Stimulated activated CD8-positive, alpha-beta memory T cell treated with anti-CD3 and anti-CD28 coated beads, Interleukin-2, amount 100 ng/mL, for 1 hour (primary cell): ENCODE data around the gene SCN1B.

Source experiments
- DNase-seq, 2 donors: peaks; one replicate each; pipeline ENCODE4 v3.0.0-alpha.2; 2020; ENCODE audit warnings: low read depth in 2 of 2

SCN1B gene

DNA sequence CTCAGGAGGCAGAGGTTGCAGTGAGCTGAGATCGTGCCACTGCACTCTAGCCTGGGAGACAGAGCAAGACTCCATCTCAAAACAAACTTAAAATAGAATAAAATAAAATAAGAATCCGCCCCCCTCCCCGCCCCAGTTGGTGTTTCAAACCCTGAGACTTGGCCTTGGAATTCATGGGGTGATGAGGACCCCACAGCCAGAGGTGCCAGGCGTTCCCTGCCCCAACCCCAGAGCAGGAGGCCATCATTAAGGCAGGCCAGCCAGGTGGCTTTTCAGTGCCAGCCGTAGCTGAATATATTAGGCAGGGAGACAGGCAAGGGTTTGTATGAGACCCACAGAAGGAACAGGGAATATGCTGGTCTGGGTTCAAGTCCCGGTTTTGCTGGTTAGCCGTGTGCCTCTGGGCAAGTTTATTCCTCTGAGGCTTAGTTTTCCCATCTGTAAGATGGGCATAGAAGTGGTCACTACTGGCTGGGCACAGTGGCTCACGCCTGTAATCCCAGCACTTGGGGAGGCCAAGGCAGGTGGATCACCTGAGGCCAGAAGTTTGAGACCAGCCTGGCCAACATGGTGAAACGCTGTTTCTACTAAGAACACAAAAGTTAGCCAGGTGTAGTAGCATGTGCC, 23.5 kb downstream of the SCN1B start:
- no peak for DNase-seq

DNA sequence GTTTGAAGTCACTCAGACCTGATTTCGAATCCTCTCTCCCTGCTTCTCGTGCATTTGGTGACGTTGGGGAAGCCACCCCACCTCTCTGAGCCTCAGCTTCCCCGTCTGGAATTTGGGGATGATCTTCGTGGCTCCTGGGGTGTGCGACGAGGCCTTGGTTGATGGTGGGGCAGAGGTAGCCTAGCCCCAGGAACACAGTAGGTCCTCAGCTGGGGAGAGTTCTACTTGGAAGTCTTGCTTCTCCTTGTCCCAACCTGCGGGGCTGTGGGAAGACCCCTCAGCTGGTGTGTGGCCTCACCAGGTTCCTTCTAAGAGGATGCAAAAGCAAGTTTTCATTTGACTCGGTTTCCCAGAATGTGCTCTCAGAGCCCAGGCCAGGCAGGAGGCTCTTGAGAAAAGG, 24.4 kb downstream of the SCN1B start:
- DNase-seq: no peak

DNA sequence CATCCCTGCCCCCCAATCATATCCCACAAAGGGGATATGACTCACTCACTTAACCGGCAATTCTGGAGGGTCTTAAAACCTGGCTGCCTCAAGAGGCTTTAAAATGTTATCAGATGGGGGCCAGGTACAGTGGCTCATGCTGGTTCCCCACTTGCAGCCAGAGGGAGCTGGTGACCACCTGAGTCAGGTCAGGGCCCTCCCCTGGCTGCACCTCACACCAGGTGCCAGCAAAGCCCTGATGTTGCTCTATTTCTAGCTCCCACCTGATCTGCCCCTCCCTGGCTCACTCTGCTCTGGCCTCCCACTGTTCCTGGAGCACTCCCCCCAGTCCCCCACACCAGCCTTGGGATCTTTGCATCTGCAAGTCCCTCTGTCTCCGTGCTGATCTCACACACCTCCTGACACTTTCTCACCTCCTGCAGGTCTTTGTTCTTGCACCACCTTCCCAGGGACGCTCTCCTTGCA, 25.5 kb downstream of the SCN1B start:
- no peak for DNase-seq

DNA sequence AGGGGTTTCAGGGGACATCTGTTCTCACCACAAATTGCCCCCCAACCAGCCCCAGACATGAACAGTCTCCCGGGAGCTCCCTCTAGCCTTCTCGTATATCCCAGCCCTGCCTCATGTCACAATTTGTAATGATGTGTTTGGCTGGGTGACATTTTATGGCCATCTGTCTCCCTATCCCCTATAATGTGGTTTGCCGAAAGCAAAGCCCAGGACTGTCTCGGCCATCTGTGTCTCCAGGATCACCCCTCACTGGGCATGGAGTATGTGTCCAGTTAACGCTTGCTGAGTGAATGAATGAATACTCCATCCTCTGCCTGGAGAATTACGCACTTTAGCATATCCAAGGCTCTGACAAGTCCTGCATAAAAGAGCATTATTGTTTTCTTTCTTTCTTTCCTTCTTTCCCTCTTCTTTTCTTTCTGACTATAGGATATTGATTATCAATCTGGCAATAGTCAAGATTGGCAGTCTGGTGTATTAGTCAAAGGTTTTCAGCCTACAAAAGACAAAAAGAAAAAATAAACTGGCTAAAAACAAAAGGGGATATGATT, 26.3 kb downstream of the SCN1B start:
- DNase-seq: no peak

DNA sequence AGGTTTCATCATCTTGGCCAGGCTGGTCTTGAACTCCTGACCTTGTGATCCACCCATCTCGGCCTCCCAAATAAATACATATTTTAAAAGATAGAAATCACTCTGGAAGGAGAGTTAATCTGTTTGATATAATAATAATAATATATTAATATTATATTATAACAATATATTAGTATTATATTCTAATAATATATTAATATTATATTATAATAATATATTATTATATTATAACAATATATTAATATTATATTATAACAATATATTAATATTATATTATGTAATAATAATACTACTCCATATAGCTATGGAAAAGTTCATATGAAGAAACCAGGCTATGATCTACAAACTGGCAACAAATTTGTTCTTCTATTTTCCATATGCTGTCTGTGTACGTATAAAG, 28.1 kb downstream of the SCN1B start:
- no peak for DNase-seq

DNA sequence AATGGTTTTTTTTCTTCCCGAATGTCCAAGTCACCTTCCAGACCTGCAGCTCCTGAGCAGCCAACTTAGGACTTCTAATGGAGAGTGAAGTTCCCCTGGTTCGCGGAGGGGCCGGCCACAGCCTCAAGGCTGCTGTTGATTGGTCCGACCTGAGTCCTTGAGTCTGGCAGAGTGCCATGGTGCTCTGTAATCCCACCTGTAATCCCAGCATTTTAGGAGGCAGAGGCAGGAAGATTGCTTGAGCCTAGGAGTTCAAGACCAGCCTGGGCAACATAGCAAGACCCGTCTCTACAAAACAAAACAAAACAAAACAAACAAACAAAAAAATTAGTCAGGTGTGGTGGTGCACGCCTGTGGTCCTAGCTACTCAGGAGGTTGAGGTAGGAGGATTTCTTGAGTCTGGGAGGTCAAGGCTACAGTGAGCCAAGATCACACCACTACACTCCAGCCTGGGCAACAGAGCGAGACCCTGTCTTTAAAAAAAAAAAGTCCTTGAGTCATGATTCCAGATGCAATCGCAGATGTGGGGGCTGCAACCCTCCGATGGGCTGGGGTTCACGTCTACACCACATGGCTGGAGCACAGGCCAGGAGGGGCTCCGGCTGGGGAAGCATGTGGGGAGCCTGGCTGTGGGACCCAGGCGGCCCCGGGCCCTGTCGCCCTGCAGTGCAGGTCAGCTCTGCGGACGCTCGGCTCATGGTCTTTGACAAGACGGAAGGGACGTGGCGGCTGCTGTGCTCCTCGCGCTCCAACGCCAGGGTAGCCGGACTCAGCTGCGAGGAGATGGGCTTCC, 28.9 kb downstream of the SCN1B start:
- DNase-seq: no peak

DNA sequence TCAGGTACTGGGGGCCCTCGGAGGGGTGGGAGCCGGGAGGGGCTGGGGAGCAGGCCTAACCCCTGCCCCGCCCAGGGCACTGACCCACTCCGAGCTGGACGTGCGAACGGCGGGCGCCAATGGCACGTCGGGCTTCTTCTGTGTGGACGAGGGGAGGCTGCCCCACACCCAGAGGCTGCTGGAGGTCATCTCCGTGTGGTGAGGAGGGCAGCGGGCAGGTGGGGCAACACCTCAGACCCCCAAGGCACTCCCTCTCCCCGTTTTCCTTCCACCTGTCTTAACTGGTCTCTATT, 29.5 kb downstream of the SCN1B start:
- no peak for DNase-seq

DNA sequence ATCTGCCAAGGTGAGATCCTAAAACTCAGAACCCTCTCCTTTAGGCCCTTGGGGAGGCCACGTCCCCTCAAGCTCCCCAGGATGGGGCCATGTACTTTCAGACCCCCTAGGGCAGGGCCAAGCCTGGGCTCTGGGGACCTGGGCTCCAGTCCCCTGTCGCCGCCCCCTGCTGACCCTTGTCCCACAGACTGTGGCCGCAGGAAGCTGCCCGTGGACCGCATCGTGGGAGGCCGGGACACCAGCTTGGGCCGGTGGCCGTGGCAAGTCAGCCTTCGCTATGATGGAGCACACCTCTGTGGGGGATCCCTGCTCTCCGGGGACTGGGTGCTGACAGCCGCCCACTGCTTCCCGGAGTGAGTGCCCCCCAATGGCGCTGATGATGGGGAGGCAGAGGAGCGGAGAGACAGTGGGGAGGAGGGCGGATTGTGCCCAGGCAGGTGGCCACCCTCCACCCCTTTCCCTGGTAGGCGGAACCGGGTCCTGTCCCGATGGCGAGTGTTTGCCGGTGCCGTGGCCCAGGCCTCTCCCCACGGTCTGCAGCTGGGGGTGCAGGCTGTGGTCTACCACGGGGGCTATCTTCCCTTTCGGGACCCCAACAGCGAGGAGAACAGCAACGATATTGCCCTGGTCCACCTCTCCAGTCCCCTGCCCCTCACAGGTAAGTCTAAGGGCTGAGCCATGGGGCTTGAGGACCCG, 30.0 kb downstream of the SCN1B start:
- DNase-seq: no peak

DNA sequence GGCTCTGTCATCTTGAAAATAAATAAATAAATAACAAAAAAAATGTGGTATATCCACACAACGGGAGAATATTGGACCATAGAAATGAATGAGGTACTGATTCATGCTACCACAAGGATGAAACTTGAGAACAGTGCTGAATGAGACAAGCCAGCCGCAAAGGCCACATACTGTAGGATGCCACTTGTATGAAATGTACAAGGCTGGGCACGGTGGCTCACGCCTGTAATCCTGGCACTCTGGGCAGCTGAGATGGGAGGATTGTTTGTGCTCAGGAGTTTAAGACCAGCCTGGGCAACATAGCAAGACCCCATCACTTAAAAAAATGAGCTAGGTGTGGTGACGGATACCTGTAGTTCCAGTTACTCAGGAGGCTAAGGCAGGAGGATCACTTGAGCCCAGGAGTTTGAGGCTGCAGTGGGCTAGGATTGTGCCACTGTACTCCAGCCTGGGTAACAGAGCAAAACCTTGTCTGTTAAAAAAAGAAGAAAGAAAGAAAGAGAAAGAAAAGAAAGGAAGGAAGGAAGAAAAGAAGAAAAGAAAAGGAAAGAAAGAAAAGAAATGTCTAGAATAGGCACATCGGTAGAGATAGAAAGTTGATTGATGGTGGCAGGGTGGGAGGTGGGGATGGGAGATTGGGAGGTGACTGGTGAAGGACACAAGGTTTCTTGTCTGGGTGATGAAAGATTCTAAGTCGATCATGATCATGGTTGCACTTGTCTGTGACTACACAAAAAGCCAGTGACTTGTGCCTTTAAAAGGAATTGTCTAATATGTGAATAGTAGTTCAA, 31.5 kb downstream of the SCN1B start:
- no peak for DNase-seq

DNA sequence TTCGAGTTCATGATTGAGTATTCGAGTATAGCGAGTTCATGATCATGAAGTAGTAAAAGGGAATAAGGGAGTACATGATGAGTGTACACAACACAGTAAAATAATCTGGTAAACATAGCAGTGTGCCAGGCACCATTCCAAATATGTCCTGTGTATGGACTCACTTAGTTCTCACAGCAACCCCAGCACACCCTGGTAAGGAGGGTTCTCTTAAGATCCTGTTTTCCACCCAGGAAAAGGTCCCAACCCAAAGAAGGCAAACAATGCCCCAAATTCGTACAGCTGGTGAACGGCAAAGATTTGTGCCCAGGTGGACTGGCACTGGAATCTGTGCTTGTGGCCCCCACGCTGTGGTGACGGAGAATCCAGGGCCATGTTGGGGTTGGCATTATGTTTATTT, 32.7 kb downstream of the SCN1B start:
- no peak for DNase-seq

DNA sequence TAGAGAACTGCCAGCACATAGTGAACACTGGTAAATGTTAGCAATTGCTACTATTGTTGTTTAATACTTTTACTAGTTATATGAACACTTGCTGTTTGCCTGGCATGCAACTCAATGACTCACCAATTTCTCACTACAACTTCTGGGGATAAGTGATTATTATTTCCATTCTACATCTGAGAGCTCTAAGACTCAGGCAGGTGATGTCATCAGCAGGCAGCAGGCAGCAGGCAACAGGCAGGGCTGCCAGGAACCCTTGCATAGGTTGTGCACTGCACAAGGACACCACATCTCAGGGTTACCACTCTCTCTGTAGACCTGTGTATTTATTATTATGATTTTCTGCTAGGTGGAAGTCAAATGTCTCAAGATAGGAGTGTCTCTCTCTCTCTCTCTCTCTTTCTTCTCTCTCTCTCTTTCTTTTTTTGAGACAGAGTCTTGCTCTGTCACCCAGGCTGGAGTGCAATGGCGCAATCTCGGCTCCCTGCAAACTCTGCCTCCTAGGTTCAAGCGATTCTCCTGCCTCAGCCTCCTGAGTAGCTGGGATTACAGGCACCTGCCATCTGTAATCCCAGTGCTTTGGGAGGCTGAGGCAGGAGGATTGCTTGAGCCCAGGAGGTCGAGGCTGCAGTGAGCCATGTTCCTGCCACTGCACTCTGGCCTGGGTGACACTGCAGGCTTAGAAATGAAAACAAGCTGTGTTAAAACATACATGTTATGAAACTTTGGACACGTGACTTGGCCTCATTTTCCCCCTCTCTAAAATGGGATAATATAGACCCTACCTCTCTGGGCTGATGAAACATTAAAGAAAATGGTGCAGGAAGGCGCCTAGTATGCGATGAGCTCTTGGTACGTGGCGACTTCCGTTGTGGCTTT, 33.9 kb downstream of the SCN1B start:
- no peak for DNase-seq

DNA sequence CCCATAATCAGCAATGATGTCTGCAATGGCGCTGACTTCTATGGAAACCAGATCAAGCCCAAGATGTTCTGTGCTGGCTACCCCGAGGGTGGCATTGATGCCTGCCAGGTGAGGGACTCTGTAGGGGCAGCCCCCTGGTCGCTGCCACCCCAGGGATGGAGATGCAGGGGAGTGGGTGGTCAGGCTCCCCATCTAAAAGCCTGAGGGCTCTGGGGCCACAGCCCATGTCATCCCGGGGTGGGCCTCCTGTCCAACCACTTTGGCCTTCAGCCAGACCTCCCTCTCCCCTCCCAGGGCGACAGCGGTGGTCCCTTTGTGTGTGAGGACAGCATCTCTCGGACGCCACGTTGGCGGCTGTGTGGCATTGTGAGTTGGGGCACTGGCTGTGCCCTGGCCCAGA, 35.3 kb downstream of the SCN1B start:
- no peak for DNase-seq

DNA sequence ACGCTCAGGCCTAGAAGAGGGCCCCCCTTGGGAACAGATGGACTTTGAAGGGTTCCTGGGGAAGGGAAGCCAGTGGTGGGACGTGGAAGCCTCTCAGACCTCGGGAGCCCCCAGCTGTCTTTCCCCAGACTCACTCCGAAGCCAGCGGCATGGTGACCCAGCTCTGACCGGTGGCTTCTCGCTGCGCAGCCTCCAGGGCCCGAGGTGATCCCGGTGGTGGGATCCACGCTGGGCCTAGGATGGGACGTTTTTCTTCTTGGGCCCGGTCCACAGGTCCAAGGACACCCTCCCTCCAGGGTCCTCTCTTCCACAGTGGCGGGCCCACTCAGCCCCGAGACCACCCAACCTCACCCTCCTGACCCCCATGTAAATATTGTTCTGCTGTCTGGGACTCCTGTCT, 35.9 kb downstream of the SCN1B start:
- DNase-seq: no peak

DNA sequence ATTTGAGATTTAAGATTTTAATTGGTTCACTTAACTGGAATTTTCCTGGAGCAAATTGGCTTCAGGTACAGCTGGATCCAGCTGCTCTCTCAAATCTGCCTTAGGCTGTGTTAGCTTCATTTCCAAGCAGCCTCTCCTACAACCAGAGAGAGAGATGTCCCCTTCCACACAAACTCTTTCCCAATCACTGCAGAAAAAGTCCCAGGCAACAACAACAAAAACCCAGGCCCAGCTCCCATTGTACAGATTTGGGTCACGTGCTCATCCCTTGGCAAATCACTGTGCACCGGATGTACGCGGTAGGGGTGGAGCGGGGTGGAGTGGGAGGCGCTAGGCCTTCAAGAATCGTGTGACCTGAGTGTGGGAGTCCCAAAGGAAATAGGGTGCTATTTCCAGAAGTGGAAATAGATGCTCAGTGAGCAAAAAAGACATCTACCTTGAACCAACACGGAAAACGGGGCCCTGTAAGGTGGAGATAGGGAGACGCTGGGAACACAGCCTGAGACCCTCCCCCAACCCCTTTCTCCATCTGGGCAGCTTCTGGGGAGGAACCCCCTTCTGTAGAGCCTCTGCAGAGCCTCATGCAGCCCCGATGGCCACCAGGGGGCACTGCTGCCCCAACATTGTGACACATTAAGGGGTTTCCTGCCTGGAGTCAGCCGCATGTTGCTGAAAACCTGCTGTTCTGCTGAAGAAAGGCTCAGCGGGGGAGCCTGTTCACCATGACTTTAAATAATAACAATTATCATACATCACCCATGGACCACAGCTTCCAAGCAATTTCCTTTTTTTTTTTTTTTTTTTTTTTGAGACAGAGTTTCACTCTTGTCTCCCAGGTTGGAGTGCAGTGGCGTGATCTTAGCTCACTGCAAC, 36.7 kb downstream of the SCN1B start:
- DNase-seq: peak; percentile 79 to 81

DNA sequence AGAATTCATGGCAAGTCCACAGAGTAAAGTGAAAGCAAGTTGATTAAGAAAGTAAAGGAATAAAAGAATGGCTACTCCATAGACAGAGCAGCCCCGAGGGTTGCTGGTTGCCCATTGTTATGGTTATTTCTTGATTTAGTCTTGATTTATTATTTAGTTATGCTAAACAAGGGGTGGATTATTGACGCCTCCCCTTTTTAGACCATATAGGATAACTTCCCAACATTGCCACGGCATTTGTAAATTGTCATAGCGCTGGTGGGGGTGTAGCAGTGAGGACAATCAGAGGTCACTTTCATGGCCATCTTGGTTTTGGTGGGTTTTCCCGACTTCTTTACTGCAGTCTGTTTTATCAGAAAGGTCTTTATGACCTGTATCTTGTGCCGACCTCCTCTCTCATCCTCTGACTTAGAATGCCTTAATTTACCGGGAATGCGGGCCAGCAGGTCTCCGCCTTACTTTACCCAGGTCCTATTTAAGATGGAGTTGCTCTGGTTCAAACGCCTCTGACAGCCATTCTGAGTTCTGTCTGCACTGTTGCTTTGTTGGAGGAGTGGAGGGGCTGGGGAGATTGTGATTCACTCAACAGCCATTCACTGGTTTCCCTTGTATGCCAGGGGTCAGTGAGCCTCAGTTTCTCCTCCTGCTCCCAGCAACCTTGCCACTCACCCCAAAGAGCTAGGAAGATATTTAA, 38.8 kb downstream of the SCN1B start:
- DNase-seq: no peak

DNA sequence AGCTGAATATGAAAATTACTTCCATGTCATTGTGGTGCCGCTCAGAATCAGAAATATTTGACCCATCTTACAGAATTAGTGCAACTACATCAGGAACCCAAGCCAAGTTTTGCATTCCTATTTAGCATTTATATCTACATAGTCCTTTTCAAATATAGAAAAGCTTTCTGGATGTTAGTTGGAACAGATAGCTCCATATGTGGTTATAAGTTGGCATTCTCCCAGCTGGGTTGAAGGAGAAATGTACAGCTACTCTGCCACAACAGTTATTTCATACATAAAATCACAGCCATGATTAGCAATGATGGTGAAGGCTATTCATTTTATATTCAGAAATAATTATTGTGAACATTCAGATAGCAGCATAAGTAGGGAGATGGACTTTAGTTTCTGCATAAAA, 39.4 kb downstream of the SCN1B start:
- no peak for DNase-seq

DNA sequence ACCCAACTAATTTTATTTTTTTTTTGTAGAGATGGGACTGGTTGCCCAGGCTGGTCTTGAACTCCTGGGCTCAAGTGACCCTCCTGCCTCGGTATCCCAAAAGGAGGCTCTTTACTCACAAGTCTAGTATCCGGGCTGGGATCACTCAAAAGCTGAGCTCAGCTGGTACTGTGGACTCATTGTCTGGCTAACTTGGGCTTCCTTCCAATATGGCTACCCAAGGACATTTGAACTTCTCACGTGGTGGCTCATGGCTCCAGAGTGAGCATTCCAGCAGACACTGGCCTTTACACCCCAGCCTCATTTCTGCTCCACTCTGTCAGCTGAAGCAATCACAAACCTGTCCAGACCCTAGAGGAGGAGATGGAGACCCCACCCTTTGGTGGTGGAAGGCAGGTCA, 40.2 kb downstream of the SCN1B start:
- DNase-seq: no peak

DNA sequence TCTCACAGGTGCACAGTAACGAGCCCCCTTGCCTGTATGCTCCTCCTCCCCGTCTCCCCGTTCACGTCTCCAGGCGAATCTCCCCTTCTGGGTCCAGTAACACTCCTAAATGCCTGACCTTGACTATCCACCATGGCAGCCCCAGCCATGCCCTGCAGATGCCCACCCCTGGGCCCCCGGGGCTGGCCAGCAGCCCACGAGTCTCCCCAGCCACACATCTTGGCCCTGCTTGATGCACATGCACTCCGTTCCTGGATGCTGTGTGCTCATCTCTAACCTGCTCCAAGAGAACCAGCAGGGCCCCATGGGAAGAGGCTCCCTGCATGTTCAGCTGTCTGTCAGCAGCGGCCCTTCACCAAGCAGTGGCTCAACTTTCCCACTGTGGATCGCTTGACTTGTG, 43.2 kb downstream of the SCN1B start:
- no peak for DNase-seq

DNA sequence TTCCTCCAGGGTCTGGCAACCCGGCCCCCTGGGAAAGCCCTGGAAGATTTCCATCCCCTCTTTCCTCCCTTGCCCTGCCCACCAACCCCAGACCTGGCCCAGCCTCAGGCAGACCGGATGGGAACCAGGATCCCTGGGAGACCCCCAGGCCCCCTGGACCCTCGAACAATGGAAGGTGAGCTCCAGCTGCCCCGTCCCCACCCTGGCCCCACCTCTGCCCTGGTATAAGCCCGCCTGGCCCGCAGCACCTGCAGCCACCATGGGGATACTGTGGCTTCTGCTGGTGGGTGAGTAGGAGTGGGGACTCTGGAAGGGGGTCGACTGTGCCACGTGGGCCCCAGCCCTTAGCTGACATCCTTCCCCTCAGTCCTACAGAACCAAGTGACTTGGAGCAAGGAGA, 43.7 kb downstream of the SCN1B start:
- no peak for DNase-seq
